HG03139 (cell line): ENCODE measurements around the gene CCDC34.
"Not testable (repeated sequence)": the region's sequence is repeated elsewhere in the genome, so short reads cannot be mapped to it uniquely, and the experiment has no call there.

ENCODE experiments used
- ATAC-seq: cut with Tn5 transposase; IDR thresholded peaks from one replicate; pipeline ENCODE4 v1.9.1; 2021; ENCODE audit not compliant: unreplicated experiment

Gene CCDC34

GRCh38 chr11:27363576-27364117, 632 bp upstream of the CCDC34 start:
- no peak for ATAC-seq

GRCh38 chr11:27361649-27362431, 1.2 kb downstream of the CCDC34 start:
- ATAC-seq: no peak

GRCh38 chr11:27358296-27358695, 4.7 kb downstream of the CCDC34 start:
- no peak for ATAC-seq

- ATAC-seq: no peak
Measured at GRCh38 chr11:27357250-27357649, 5.8 kb downstream of the CCDC34 start.

GRCh38 chr11:27356624-27357222, 6.3 kb downstream of the CCDC34 start:
- no peak for ATAC-seq

- ATAC-seq: no peak
Measured at GRCh38 chr11:27355575-27356104, 7.4 kb downstream of the CCDC34 start.

- no peak for ATAC-seq
Measured at GRCh38 chr11:27354359-27354965, 8.6 kb downstream of the CCDC34 start.

- no peak for ATAC-seq
Measured at GRCh38 chr11:27353593-27354358, 9.2 kb downstream of the CCDC34 start.

- ATAC-seq: no peak
Measured at GRCh38 chr11:27352781-27353180, 10.2 kb downstream of the CCDC34 start.

GRCh38 chr11:27350511-27350910, 12.5 kb downstream of the CCDC34 start:
- ATAC-seq: no peak

GRCh38 chr11:27349919-27350318, 13.1 kb downstream of the CCDC34 start:
- ATAC-seq: no peak

GRCh38 chr11:27348340-27348873, 14.6 kb downstream of the CCDC34 start:
- no peak for ATAC-seq

GRCh38 chr11:27347359-27348339, 15.4 kb downstream of the CCDC34 start:
- ATAC-seq: no peak

GRCh38 chr11:27339941-27340340, 23.1 kb downstream of the CCDC34 start:
- ATAC-seq: no peak

- not testable (repeated sequence) for ATAC-seq
Measured at GRCh38 chr11:27334764-27335163, 28.3 kb downstream of the CCDC34 start.

- ATAC-seq: no peak
Measured at GRCh38 chr11:27331981-27332380, 31.0 kb downstream of the CCDC34 start.

GRCh38 chr11:27330633-27331270, 32.3 kb downstream of the CCDC34 start:
- ATAC-seq: no peak

GRCh38 chr11:27329867-27330632, 33.0 kb downstream of the CCDC34 start:
- ATAC-seq: no peak
